ENCODE results near the gene UBLCP1.
A peak's percentile ranks its signal among the peaks of the same experiment; 100 is the strongest.

UBLCP1 gene

GRCh38 chr5:159262859-159263568 lies at the start of gene UBLCP1:
UBLCP1 (plus strand) TSS chr5:159263290; CDS start chr5:159268916, 5,626 bp downstream.
- peak; percentile 34 for DNase-seq (ENCODE audit: low read depth)
- TF ChIP-seq CTCF (conservative IDR thresholded peaks at IDR 0.05; ENCODE audit: low read depth, low read length) = no peak
- peak within 1 kb of the TSS; percentile 95 for H3K4me3 ChIP-seq (ENCODE audit: low read length)

- H3K4me3 ChIP-seq (ENCODE audit: low read length) = no peak overlapping the region
- TF ChIP-seq CTCF (conservative IDR thresholded peaks at IDR 0.05; ENCODE audit: low read depth, low read length) = no peak
- no peak for DNase-seq (ENCODE audit: low read depth)
Measured at GRCh38 chr5:159214486-159215271, 48.4 kb upstream of the UBLCP1 start.

GRCh38 chr5:159215886-159216285 lies 47.2 kb upstream of the UBLCP1 start:
- H3K4me3 ChIP-seq (ENCODE audit: low read length) = no peak overlapping the region
- no peak for TF ChIP-seq CTCF (conservative IDR thresholded peaks at IDR 0.05; ENCODE audit: low read depth, low read length)
- no peak for DNase-seq (ENCODE audit: low read depth)

- TF ChIP-seq CTCF (conservative IDR thresholded peaks at IDR 0.05; ENCODE audit: low read depth, low read length) = peak; percentile 19
- DNase-seq (ENCODE audit: low read depth) = no peak
- no peak overlapping the region for H3K4me3 ChIP-seq (ENCODE audit: low read length)
Measured at GRCh38 chr5:159216454-159216853, 46.6 kb upstream of the UBLCP1 start.

- no peak overlapping the region for H3K4me3 ChIP-seq (ENCODE audit: low read length)
- DNase-seq (ENCODE audit: low read depth) = no peak
- TF ChIP-seq CTCF (conservative IDR thresholded peaks at IDR 0.05; ENCODE audit: low read depth, low read length) = no peak
Measured at GRCh38 chr5:159217236-159217635, 45.9 kb upstream of the UBLCP1 start.

- no peak for DNase-seq (ENCODE audit: low read depth)
- no peak for TF ChIP-seq CTCF (conservative IDR thresholded peaks at IDR 0.05; ENCODE audit: low read depth, low read length)
- H3K4me3 ChIP-seq (ENCODE audit: low read length) = no peak overlapping the region
Measured at GRCh38 chr5:159218595-159219023, 44.5 kb upstream of the UBLCP1 start.

Measured in retinal pigment epithelial cell (primary cell).